ENCODE data around the gene FSTL4. TPM values are rescaled to one million over a fixed set of nuclear protein-coding genes. Genes with fewer than 3 reads are reported as not detected.

The FSTL4 gene
- total RNA-seq, 2 donors from 2014 or later: 0.32 to 0.89 TPM

GRCh38 chr5:133603711-133604110 lies 8.6 kb downstream of the FSTL4 start:
- TF ChIP-seq, protein P1, sequence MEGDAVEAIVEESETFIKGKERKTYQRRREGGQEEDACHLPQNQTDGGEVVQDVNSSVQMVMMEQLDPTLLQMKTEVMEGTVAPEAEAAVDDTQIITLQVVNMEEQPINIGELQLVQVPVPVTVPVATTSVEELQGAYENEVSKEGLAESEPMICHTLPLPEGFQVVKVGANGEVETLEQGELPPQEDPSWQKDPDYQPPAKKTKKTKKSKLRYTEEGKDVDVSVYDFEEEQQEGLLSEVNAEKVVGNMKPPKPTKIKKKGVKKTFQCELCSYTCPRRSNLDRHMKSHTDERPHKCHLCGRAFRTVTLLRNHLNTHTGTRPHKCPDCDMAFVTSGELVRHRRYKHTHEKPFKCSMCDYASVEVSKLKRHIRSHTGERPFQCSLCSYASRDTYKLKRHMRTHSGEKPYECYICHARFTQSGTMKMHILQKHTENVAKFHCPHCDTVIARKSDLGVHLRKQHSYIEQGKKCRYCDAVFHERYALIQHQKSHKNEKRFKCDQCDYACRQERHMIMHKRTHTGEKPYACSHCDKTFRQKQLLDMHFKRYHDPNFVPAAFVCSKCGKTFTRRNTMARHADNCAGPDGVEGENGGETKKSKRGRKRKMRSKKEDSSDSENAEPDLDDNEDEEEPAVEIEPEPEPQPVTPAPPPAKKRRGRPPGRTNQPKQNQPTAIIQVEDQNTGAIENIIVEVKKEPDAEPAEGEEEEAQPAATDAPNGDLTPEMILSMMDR (IDR thresholded peaks at IDR 0.05): no peak

GRCh38 chr5:133602835-133603380 lies 9.4 kb downstream of the FSTL4 start:
- Histone ChIP-seq H3K9me3 (no peaks in the 10 kb centered on the region), H3K36me3 (no peaks in the 10 kb centered on the region), H3K4me3 (no peak overlapping the region), H3K27ac (no peak overlapping the region), H3K9ac (ENCODE audit: low read depth in 2 of 2, low read length in 2 of 2) (no peak overlapping the region), H3K4me1 (no peaks in the 10 kb centered on the region), H3K27me3 (no peaks in the 10 kb centered on the region)
- TF ChIP-seq, protein P1 (IDR thresholded peaks at IDR 0.05): no peak
- intact Hi-C loops (cut with DNase I): no loop called here
- DNase-seq: no peak

More at GRCh38 chr5:133603711-133604110, 8.6 kb downstream of the FSTL4 start:
- intact Hi-C loops (cut with DNase I): no loop called here
- Histone ChIP-seq H3K4me3 (no peak overlapping the region), H3K27me3 (no peaks in the 10 kb centered on the region), H3K9me3 (no peaks in the 10 kb centered on the region), H3K9ac (ENCODE audit: low read depth in 2 of 2, low read length in 2 of 2) (no peak overlapping the region), H3K27ac (no peak overlapping the region), H3K36me3 (no peaks in the 10 kb centered on the region), H3K4me1 (no peaks in the 10 kb centered on the region)
- no peak for DNase-seq

GRCh38 chr5:133599600-133599999 lies 12.7 kb downstream of the FSTL4 start:
- no peaks in the 10 kb centered on the region for H3K9me3 ChIP-seq
- no peak for DNase-seq

GRCh38 chr5:133599044-133599443 lies 13.3 kb downstream of the FSTL4 start:
- DNase-seq: no peak
- H3K9me3 ChIP-seq: no peaks in the 10 kb centered on the region
- no peak overlapping the region for H3K4me3 ChIP-seq
- H3K27me3 ChIP-seq: no peaks in the 10 kb centered on the region
- intact Hi-C loops (cut with DNase I): no loop called here
- H3K4me1 ChIP-seq: no peaks in the 10 kb centered on the region
- TF ChIP-seq, protein P1 (IDR thresholded peaks at IDR 0.05): no peak
- H3K27ac ChIP-seq: no peak overlapping the region
- no peaks in the 10 kb centered on the region for H3K36me3 ChIP-seq
- H3K9ac ChIP-seq (ENCODE audit: low read depth in 2 of 2, low read length in 2 of 2): no peak overlapping the region

More at GRCh38 chr5:133599600-133599999, 12.7 kb downstream of the FSTL4 start:
- TF ChIP-seq, protein P1 (IDR thresholded peaks at IDR 0.05): no peak
- Histone ChIP-seq H3K4me3 (no peak overlapping the region), H3K9ac (ENCODE audit: low read depth in 2 of 2, low read length in 2 of 2) (no peak overlapping the region), H3K36me3 (no peaks in the 10 kb centered on the region), H3K4me1 (no peaks in the 10 kb centered on the region), H3K27ac (no peak overlapping the region), H3K27me3 (no peaks in the 10 kb centered on the region)
- intact Hi-C loops (cut with DNase I): no loop called here

DNA sequence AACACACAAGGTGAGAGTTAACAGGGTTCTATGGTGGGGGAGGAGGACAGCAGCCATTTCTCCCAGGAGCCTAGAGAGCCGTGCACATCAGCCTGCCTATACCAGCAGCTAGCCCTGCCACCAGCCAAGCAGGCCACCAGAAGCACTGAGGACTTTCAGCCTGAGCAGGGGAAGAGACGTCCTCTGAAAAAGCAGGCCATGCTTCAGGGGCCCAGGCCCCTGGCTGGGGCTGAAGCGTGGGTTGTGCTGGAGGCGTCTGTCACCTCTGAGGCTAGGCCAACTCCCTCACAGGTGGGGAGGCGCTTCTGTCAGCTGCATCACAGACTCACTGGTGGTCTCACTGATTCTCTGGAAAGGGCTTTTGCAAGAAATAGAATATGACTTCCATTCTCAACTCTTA lies 16.3 kb downstream of the FSTL4 start:
- intact Hi-C loops (cut with DNase I): no loop called here
- TF ChIP-seq, protein P1 (IDR thresholded peaks at IDR 0.05): no peak
- H3K27ac ChIP-seq: no peak overlapping the region
- H3K36me3 ChIP-seq: no peaks in the 10 kb centered on the region
- H3K9ac ChIP-seq (ENCODE audit: low read depth in 2 of 2, low read length in 2 of 2): no peak overlapping the region
- H3K27me3 ChIP-seq: no peaks in the 10 kb centered on the region
- H3K9me3 ChIP-seq: no peaks in the 10 kb centered on the region
- H3K4me1 ChIP-seq: no peaks in the 10 kb centered on the region
- H3K4me3 ChIP-seq: no peak overlapping the region
- no peak for DNase-seq

All from colonic mucosa (tissue), 4 donors.